Measurements from ENCODE around the gene NEIL3.
"Not testable (repeated sequence)": the region's sequence is repeated elsewhere in the genome, so short reads cannot be mapped to it uniquely, and the experiment has no call there.

NEIL3 gene

GRCh38 chr4:177297785-177298391 lies 11.8 kb upstream of the NEIL3 start:
- no peak overlapping the region for H3K4me3 ChIP-seq (ENCODE audit: low read length)
- DNase-seq (ENCODE audit: low read depth) = no peak
- TF ChIP-seq CTCF (IDR thresholded peaks at IDR 0.05; ENCODE audit: insufficient read depth, low read depth, low read length, missing control alignments) = no peak

GRCh38 chr4:177301126-177301639 lies 8.5 kb upstream of the NEIL3 start:
- TF ChIP-seq CTCF (IDR thresholded peaks at IDR 0.05; ENCODE audit: insufficient read depth, low read depth, low read length, missing control alignments) = no peak
- H3K4me3 ChIP-seq (ENCODE audit: low read length) = no peak overlapping the region
- peak; percentile 26 for DNase-seq (ENCODE audit: low read depth)

GRCh38 chr4:177302371-177303100 lies 7.1 kb upstream of the NEIL3 start:
- no peak for DNase-seq (ENCODE audit: low read depth)
- H3K4me3 ChIP-seq (ENCODE audit: low read length) = no peak overlapping the region
- TF ChIP-seq CTCF (IDR thresholded peaks at IDR 0.05; ENCODE audit: insufficient read depth, low read depth, low read length, missing control alignments) = no peak

GRCh38 chr4:177304094-177304493 lies 5.6 kb upstream of the NEIL3 start:
- no peak for TF ChIP-seq CTCF (IDR thresholded peaks at IDR 0.05; ENCODE audit: insufficient read depth, low read depth, low read length, missing control alignments)
- no peak for DNase-seq (ENCODE audit: low read depth)
- H3K4me3 ChIP-seq (ENCODE audit: low read length) = no peak overlapping the region

GRCh38 chr4:177304864-177305263 lies 4.8 kb upstream of the NEIL3 start:
- not testable (repeated sequence) for DNase-seq (ENCODE audit: low read depth); H3K4me3 ChIP-seq (ENCODE audit: low read length)

- TF ChIP-seq CTCF (IDR thresholded peaks at IDR 0.05; ENCODE audit: insufficient read depth, low read depth, low read length, missing control alignments) = no peak
- DNase-seq (ENCODE audit: low read depth) = peak; percentile 66
- no peak overlapping the region for H3K4me3 ChIP-seq (ENCODE audit: low read length)
Measured at GRCh38 chr4:177308125-177308524, 1.5 kb upstream of the NEIL3 start.

GRCh38 chr4:177308847-177309521 lies 690 bp upstream of the NEIL3 start:
- no peak for DNase-seq (ENCODE audit: low read depth)
- H3K4me3 ChIP-seq (ENCODE audit: low read length) = peak overlapping the region; percentile 74
- no peak for TF ChIP-seq CTCF (IDR thresholded peaks at IDR 0.05; ENCODE audit: insufficient read depth, low read depth, low read length, missing control alignments)

Data from epithelial cell of esophagus (primary cell).